Endothelial cell of umbilical vein (primary cell): ENCODE results near the gene PARP8.

Experiments used
- CTCF ChIP-seq, 2 donors: IDR thresholded peaks; 1 replicate in 1 of 2; 2 replicates in 1 of 2; pipeline ENCODE4 v1.5.1; 2011; ENCODE audit warnings: low read length in 2 of 2, mild to moderate bottlenecking in 2 of 2, moderate library complexity in 2 of 2, control low read depth in 1 of 2, inconsistent platforms in 1 of 2, low read depth in 1 of 2; ENCODE audit not compliant: insufficient read depth in 1 of 2; ENCODE audit errors: extremely low read depth in 1 of 2
- EZH2 ChIP-seq: IDR thresholded peaks from 2 replicates; pipeline ENCODE4 v1.6.1; 2012; ENCODE audit warnings: borderline replicate concordance, low read depth, mild to moderate bottlenecking, moderate library complexity, low read length, inconsistent platforms; ENCODE audit not compliant: severe bottlenecking
- MYC ChIP-seq: IDR thresholded peaks from one replicate; pipeline ENCODE4 v1.6.1; 2011; ENCODE audit warnings: mild to moderate bottlenecking, low read depth, low read length
- POLR2A ChIP-seq: IDR thresholded peaks from 2 replicates; pipeline ENCODE4 v1.6.1; 2012; ENCODE audit warnings: low read depth, mild to moderate bottlenecking, control low read depth, low read length

GRCh38 chr5:50849554-50849953 is 183.1 kb downstream of the PARP8 start:
- TF ChIP-seq CTCF (IDR thresholded peaks at IDR 0.05; ENCODE audit: extremely low read depth in 1 of 2, insufficient read depth in 1 of 2, low read depth in 1 of 2, low read length in 2 of 2) (no peak), EZH2 (no peak), POLR2A (no peak), MYC (no peak)
